ENCODE measurements around the gene NR2C2.
"Not testable (repeated sequence)": the region's sequence is repeated elsewhere in the genome, so short reads cannot be mapped to it uniquely, and the experiment has no call there.

Gene NR2C2

GRCh38 chr3:14947100-14947885 lies at the start of gene NR2C2:
NR2C2 (plus strand) TSS chr3:14947583; CDS start chr3:15003915, 56,332 bp downstream.
- peak; percentile 88 for DNase-seq

- DNase-seq, result no peak
Observed at GRCh38 chr3:14898929-14899328, 48.5 kb upstream of the NR2C2 start.

- no peak for DNase-seq
Observed at GRCh38 chr3:14899993-14900618, 47.3 kb upstream of the NR2C2 start.

- DNase-seq, result no peak
Observed at GRCh38 chr3:14900881-14901873, 46.2 kb upstream of the NR2C2 start.

- DNase-seq, result no peak
Observed at GRCh38 chr3:14902719-14903118, 44.7 kb upstream of the NR2C2 start.

GRCh38 chr3:14903501-14903900 lies 43.9 kb upstream of the NR2C2 start:
- not testable (repeated sequence) for DNase-seq

- DNase-seq, result no peak
Observed at GRCh38 chr3:14905055-14905657, 42.2 kb upstream of the NR2C2 start.

GRCh38 chr3:14906355-14906971 lies 40.9 kb upstream of the NR2C2 start:
- DNase-seq, result no peak

GRCh38 chr3:14907043-14907966 lies 40.1 kb upstream of the NR2C2 start:
- DNase-seq, result no peak

GRCh38 chr3:14909250-14909649 lies 38.1 kb upstream of the NR2C2 start:
- no peak for DNase-seq

GRCh38 chr3:14911651-14912050 lies 35.7 kb upstream of the NR2C2 start:
- DNase-seq, result no peak

GRCh38 chr3:14913071-14913925 lies 34.1 kb upstream of the NR2C2 start:
- DNase-seq, result no peak

GRCh38 chr3:14913926-14914778 lies 33.2 kb upstream of the NR2C2 start:
- DNase-seq, result no peak

- DNase-seq, result no peak
Observed at GRCh38 chr3:14914779-14915117, 32.6 kb upstream of the NR2C2 start.

- DNase-seq, result no peak
Observed at GRCh38 chr3:14915636-14916222, 31.7 kb upstream of the NR2C2 start.

GRCh38 chr3:14918356-14918860 lies 29.0 kb upstream of the NR2C2 start:
- DNase-seq, result no peak

- DNase-seq, result no peak
Observed at GRCh38 chr3:14920536-14920935, 26.8 kb upstream of the NR2C2 start.

GRCh38 chr3:14921034-14921616 lies 26.3 kb upstream of the NR2C2 start:
- DNase-seq, result peak; percentile 82

All from activated naive CD4-positive, alpha-beta T cell treated with Interleukin-2 at 50 U/mL for 16 hours (primary cell).